HG02763 (cell line): Measurements from ENCODE around the gene ALOX12B.

Experiments
- ATAC-seq: cut with Tn5 transposase; IDR thresholded peaks from one replicate; pipeline ENCODE4 v1.9.1; 2021; ENCODE audit warnings: mild to moderate bottlenecking, moderate library complexity; ENCODE audit not compliant: unreplicated experiment

The ALOX12B gene

DNA sequence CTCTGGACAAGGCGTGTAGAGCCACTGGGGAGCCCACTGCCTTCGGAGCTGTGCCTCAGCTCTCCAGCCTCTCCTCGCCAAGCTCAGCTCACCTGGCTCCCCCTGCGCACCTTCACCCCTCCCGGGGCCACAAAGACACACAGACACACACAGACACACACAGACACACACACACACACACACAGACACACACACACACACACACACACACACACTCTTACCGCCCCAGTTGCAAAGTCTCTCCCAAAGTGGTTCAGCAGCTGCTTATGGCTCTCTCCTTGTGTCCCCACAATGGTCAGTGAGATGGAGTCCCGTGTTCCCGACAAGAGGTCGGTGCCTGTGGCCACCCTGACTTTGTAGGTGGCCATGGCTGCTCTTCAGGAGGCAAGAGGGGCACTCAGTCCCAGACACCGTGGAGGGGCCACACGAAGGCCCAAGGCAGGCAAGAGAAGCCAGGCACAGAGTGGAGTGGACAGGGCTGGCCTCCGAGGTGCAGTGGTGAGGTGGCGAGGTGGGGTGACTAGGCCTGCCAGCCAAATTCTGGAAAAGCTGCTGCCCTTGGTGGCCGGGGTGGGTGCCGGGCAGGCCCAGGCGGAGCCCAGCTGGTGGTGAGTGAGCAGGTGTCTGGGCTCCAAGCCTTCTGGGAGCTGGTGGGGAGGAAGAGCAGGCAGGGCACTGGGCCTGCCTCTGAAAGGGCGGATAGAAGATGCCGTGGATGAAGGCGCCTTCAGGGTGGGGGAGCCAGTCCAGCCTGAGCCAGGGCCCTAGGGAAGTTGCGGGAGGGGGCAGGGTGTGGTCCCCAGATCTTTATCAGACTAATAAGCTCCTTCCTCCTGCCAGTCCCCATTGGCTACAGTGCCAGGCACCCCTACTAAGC, at the start of gene ALOX12B:
ALOX12B (minus strand) TSS at position 642 of the 877 bp plus-strand sequence; CDS start at position 368, 274 bp downstream.
- no peak for ATAC-seq

DNA sequence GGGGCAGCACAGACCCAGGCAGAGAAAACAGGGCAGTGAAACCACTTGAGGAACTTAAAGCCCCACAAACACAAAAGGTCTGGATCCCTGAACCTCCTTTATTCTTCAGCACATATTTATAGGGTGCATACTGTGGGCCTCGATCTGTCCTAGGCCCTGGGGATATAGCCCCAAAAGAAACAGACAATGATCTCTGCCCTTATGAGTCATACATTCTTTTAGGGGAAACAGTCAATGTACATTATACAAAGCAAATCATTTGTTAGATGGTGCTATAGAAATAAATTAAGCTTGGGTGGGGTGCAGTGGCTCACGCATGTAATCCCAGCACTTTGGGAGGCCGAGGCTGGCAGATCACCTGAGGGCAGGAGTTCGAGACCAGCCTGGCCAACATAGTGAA, 46.4 kb upstream of the ALOX12B start:
- ATAC-seq: no peak

DNA sequence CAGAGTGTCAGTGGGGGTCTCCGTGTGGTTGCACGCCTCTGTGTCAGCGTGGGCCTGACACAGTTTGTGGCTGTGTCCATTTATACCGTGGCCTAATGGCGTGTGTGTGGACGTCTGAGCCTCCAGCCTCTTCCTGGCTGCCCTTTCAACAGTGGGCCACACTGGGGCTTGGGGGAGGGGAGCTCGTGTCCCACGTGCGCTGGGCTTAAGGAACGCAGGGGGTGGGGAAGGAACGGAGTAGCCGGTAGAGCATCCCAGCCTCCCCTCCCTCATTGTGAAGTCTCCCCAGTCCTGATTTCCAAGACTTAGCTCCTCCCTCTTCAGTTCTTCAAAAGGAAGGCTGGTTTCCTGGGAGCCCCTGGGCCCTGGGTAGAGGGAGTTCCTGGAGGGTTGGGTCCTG, 45.9 kb upstream of the ALOX12B start:
- no peak for ATAC-seq

DNA sequence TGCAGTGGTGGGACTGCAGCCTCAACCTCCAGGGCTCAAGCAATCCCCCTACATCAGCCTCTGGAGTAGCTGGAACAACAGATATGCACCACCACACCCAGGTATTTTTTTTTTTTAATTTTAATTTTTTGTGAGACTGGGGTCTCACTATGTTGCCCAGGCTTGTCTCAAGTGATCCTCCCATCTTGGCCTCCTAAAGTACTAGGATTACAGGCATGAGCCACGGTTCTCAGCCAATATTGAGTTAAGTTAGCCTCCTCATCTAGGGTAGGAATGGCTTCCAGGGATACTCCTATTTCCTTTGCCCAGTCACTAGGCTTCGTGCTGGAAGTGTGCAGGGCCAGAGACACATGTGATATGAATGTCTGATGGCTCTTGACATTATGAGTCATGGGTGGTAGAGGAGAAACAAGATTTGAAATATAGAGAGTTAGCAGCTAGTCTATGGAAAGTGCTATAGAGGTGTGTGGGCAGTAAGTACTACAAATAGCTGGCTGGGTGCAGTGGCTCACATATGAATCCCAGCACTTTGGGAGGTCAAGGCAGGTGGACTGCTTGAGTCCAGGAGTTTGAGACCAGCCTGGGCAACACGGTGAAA, 44.4 kb upstream of the ALOX12B start:
- ATAC-seq: no peak

DNA sequence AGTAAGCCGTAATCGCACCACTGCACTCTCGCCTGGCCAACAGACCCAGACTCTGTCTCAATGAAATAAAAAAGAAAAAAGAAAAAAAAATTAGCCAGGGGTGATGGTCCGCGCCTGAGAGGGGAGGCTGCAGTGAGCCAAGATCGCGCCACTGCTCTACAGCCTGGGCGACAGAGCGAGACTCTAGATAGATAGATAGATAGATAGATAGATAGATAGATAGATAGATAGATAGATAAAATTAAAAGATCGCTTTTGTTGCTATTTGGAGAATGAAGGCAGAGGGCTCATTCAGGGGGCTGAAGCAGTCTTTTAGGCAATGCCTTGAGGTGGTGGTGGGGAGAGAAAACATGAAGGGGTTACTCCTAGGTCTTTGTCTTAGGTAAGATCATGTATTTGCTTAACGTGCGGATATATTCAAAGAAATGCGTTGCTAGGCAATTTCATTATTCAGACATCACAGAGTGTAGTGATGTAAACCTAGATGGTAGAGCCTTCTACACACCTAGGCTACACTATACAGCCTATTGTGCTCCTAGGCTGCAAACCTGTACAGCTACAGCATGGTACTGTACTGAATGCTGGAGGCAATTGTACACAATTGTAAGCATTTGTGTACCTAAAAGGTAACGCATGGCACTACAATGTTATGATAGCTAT, 40.7 kb upstream of the ALOX12B start:
- no peak for ATAC-seq

DNA sequence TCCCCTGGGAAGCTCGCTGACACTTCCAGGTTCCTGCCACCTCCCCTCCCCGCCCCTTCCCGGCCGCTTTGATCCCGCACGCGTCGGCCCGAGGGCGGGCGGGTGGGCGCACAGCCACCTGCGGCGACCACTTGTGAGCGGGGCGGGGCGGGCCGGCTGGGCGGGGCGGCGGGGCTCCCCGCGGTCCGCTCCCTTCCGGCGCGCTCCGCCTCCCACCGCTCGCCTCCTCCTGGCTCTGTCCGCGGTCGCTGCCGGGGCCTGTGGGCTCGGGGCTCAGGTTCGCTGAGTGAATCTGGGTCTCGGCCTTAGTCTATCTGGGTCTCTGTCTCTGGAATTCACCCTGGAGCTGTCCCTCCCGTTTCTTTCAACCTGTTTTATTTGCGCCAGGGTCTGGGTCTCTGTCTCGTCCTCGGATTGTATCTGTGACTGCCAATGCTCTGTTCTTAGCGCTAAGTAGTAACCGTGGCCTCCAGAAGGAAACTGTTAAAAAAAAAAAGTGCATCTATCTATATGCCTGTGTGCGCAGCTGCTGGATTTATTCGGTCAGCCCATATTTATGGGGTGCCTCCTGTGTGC, 39.1 kb upstream of the ALOX12B start:
- no peak for ATAC-seq

DNA sequence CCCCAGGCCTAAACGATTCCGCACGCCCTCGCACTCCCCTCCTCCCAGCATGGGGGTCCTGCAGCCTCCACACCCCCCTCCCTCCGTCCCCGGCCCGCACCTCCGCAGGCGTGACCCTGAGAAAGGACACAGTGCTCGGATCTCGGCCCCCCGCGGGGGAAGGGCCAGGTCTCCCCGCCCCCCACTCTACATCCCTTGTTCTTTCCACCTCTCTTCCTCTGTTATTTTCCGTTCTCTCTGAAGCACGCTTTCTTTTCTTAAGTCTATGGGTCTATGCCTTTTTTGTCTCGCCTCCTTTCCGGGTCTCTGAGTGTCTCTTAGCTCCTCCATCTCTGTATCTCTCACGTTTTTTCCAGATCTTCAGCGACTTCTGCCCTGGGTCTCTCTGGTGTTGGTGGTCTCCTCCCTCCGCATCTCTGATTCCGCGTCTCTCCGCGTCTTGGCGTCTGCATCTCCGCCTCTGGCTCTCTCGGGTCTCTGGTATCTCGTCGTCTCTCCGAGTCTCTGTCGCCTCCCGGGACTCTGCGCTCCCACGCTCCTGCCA, 38.5 kb upstream of the ALOX12B start:
- no peak for ATAC-seq

DNA sequence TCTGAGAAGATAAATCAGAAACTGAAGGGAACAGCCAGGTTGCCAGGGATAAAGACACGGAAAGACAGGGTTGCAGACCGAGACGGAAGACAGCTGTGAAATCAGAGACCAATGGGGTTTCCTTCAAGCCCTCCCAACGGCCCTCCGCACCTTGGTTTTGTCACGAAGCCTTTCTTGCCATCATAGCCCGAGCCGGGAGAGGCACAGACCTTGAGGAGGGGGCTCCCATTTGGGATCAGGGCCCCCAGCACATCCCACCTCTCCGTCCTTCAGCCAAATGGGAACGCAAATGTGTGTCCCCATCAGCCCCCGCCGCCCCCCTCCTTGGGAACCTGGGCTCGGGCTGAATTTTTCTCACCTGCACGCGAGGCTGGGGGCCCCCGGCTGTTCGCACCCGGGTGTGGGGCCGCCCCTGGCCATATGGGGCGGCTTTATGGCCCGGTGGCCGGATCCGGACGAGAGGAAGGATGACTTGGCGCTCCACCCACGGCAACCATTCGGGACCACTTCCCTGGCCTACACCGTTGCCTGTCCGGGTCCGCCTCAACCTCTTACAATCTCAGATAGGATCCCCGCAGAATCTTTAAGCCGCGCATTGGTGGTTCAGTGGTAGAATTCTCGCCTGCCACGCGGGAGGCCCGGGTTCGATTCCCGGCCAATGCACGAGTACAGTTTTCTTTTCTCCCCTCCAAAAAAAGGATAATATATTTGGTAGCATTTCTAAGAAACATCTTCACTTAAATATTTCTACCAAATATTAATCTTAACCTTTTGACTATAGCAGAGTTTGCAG, 37.8 kb upstream of the ALOX12B start:
- ATAC-seq: no peak

DNA sequence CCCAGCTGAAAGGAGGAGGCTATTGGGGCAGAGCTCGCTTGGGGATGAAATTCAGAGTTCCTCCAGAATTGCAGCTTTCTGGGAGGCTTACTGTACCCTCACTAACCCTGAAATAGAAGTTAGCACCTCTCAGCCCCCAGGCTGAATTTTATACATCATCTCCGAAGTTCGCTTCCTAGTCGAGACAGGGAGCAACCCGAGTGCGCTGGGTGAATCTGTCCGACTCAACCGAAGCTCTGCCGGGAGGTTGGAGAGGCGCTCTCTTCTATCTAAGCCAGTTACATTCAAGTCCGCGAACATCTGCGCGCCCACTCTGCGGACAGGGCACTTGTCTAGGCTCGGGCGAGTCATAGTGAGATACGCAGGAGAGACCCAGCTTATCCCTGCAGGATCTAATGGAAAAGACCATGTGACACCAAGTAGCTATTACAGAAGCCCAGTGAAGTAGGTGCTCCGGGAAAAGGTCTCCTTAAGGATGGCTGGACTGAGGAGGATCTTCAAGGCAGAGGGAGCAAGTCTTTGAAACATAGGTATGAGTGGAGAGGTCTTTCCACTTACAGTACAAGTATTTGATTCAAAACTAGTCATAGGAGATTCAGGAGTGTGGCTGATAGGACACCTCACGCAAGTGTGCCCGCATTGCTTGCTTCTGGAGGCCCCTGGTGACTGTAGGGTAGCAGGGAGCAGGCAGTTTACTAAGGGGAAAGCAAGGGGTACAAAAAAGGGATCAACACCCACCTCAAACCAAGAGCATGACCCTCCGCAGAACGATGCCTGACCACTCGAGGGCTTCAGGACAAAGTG, 37.0 kb upstream of the ALOX12B start:
- no peak for ATAC-seq

DNA sequence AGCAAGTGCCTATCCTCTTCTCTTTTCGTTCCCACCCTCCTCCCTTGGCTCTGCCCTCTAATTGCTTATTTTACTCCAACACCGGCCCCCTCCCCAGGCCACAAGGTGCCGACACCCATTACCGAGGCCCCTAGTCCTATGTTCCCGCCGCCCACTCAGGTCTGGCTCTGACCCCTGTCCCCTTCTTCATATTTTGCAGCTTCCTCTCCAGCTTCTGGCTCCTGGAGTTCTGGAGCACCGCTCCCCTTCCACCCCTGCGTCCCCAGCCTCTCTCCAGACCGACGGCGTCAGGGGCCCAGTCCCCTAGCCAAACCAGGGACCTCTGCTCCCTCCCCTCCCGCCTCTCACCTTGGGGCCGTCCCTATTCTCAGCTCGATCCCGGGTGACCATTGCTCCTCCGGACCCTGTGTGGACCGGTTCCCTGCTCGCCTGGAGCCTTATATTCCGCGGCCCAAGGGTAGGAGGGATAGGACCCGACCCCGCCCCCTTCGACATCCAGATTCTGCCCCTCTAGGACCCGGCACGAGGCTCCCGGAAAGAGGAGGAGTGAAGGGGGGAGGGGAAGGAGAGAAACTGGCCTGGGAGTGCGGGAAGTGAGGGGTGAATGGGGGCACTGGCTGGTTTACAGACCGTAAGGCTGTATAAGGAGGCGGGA, 36.3 kb upstream of the ALOX12B start, which contains the start of gene HES7:
HES7 (minus strand) TSS at position 412 of the 655 bp plus-strand sequence; CDS start at position 390, 22 bp downstream.
- no peak for ATAC-seq

DNA sequence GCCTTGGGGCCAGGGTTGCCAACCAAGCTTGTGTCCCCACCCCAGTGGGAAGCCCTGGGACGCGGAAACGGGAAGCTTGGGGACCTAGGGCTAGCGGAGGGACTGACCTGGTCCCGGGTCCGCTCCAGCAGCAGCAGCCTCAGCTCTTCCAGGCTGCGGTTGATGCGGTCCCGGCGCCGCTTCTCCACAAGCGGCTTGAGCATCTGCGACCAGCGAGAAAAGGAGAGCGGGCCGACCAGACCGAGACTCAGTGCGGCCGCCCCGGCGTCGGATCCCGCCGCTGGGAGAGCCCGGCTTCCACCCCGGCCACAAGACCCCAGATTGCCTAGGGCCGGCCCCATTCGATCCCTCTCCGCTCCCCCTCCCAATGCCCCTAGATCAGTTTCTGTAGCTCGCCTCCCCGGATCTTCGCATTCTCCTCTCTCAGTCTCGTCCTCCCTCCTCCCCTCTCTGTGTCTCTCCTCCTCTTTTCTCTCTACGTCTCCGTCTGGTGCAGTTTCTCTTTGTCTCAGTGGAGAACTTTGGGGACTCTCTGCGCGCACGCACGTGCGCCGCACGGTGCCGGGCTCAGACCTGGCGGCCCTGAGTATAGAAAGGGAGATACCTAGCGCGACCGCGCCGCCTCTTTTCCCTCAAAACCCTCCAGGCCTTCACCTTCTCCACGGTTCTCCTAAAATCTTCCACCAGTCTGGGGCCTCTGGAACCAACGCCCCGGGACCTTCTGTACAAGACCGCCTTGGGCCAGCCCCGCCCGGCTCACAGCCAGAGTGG, 35.6 kb upstream of the ALOX12B start:
- no peak for ATAC-seq

DNA sequence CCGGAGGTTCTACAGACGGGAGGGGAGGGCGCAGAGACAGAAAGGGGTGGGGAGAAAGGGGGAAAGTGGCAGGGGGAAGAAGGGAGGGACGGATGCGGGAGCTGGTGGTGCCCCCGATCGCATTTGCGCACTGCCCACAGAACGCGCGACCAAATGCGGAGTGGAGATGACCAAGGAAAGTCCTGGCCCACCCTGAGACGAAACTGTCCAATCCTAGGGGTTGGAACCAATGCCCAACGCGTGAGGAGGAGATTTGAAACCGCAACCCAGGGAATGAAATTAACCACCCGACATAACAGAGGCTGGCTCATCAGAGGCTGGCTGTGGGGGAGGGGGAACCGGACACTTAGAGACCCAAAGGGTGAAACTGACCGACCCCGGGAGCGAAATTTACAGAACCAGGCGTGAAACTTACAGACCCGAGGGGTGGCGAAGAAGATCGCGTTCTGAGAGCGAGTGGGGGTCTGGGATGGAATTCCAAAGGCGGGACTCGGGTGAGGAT, 35.0 kb upstream of the ALOX12B start:
- ATAC-seq: no peak

DNA sequence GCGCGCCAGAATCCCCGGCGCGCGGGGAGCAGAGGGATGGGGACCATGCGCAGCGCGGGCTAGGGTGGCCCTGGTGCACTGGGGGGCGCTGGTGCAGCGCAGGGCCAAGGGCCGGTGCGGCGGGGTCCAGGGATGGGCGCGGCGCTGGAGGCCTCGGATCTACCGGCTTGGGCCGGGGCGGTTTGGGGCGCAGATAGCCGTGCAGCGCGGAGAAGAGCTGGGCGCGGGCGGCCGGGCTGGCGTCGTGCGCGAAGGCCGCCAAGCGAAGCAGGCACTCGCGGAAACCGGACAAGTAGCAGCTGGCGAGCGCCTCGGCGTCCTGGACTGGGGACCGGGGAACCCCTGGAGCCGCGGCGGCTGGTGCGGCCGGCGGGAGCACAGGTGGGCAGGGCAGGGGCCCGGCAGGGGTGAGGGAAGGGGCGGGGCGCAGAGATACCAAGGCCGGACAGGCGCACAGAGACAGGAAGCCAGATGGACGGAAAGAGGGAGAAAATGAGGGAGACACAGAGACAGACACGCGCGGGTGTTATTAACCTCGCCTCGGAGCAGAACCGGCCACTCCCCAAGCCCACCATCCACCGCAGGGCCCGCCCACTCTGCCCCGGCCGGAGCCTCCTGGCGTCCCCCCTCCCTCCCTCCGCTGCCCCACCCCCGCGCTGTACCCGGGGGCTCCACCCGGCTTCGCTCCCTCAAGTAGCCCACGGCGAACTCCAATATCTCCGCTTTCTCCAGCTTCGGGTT, 34.3 kb upstream of the ALOX12B start:
- no peak for ATAC-seq

DNA sequence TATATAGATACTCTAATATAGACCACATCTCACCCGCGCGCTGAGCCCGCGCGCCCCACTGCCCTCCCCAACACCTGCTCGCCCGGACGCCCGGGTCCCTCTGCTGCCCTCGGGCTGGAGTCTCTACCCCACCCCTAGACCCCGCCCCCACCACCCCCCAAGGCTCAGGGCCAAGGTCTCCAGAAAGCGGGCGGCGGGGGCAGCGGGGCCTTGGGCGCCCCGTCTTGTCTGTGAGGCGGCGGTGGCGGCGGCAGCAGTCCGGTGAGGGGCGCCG, 33.8 kb upstream of the ALOX12B start:
- no peak for ATAC-seq

DNA sequence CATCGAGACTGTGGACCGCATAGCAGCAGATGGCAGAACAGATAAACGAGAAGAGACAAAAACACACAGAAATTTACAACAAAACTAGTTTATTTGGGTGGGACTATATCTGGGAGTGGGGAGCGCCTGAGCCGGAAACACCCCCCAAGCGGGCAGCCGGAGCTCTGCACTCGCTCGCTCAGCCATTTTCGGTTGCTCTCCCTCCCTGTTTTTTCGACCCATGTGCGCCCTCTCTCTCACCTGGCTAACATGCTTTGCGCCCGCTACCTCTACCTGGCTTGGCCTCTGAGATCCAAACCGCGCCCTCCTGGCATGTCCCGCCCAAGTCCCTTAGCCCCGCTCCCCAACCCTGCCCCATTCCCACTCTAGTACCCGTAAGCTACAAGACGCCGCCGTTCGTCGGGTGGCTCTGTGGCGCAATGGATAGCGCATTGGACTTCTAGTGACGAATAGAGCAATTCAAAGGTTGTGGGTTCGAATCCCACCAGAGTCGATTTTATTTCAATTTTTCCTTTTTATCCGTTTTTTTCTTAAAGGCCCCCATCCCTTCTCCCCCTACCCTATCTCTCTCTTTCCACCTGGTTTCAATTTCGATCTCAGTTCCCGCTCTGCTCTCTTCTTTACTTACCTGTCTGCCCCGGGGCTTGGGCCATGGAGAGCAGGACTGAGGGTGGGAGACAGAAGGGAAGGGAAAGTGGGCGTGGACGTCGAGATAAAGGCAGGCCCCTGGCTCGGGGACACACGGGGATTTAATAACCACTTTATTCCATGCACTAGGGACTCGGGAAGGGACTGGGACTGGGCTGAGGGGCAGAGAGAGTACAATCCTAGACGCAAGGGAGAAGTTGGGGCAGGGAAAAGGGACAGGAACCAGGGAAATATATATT, 33.2 kb upstream of the ALOX12B start:
- ATAC-seq: no peak
